AG09309 (cell line): ENCODE data around the gene PRPF8.

Experiments
- DNase-seq: peaks from one replicate; pipeline ENCODE4 v3.0.0-alpha.2; 2010; ENCODE audit warnings: low read depth
- H3K4me3 ChIP-seq: 2 replicates; pipeline ENCODE4 v1.5.1; 2011; ENCODE audit warnings: mild to moderate bottlenecking, low read depth, low read length, moderate library complexity; ENCODE audit not compliant: control insufficient read depth
- CTCF ChIP-seq: IDR thresholded peaks from 2 replicates; pipeline ENCODE4 v1.5.1; 2011; ENCODE audit warnings: mild to moderate bottlenecking, low read depth, low read length, inconsistent platforms; ENCODE audit not compliant: insufficient read depth, control insufficient read depth; ENCODE audit errors: missing control alignments

The PRPF8 gene

DNA sequence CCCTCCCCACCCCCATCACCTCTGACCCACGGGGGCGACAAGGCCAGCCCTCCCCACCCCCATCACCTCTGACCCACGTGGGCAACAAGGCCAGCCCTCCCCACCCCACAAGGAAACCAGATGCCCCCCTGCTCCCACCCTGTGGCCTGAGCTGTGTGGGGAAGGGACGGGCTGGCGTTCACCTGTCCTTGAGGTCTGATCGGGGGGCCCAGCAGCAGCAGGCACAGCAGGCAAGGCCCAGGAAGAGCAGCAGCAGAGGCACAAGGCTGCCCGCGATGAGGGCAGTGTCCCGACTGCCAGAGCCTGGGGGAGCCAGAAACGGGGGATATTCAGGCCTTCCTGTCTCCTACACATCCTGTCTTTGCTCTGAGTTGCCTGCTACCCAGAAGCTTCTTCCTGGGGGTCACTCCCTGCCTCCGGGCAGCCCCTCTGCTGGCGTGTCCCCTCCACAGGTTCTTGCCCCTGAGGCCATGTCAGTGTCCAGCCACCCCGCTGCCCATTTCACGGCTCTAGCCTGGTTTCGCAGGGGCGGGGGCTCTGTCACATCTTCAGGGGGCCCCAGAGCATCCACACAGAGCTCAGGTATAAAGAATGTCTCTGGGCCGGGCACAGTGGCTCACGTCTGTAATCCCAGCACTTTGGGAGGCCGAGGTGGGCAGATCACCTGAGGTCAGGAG is 45.9 kb downstream of the PRPF8 start:
- H3K4me3 ChIP-seq, result no peak overlapping the region
- no peak for TF ChIP-seq CTCF
- DNase-seq, result no peak

- no peak overlapping the region for H3K4me3 ChIP-seq
- TF ChIP-seq CTCF, result no peak
- DNase-seq, result no peak
These were observed 46.5 kb downstream of the PRPF8 start for GRCh38 chr17:1638171-1638590.

DNA sequence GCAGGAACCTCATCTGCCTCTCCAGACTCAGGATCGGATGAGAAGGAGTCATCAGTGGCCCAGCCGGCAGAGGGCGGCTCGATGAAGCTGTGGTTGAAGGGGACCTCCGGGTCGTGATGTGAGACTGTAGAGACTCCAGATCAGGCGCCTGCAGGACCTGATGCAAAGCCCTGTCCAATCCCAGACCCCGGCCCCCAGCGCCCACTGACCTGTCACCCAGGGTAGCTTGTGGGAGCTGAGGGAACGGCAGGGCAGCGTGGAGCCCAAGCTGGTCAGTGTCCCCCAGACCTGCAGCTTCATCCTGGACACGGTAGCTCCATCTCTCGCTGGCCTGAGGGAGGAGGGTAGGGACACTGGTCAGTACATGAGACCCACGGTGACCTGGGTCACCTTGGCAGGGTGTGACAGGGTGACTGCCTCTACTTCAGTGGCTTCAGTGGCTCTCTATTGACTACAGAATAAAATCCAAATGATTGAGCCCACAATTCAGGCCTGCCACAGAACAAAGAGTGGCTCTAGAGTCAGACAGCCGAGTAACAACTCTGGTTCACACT is 47.9 kb downstream of the PRPF8 start:
- no peak for TF ChIP-seq CTCF
- no peak for DNase-seq
- H3K4me3 ChIP-seq, result no peak overlapping the region

DNA sequence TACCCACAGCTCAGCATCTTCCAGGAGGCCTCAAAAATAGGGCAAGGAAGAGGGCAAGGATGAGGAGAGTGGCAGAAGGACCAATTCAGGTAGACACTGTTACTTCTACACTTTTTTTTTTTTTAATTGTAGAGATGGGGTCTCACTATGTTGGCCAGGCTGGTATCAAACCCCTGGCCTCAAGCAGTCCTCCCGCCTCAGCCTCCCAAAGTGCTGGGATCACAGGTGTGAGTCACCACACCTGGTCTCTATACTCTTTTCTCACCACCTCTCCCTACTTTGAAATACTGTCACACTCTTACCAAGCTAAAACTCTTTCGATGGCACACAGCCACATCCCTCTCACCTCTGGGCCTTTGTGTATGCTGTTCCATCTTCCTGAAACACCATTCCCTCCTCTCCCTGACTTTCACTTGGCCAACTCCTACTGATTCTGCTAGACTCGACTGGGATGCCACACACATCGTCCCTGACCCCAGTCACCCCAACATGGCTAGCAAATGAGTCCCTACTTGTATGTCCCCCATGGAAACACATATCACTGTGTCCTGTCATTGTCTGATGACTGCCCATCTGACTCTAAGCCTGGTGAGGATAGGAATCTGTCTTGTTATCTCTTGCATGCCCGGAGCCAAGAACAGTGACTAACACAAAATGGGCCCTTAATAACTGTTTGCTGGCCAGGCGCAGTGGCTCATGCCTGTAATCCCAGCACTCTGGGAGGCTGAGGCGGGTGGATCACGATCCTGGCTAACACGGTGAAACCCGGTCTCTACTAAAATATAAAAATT is 48.8 kb downstream of the PRPF8 start:
- no peak for TF ChIP-seq CTCF
- no peak overlapping the region for H3K4me3 ChIP-seq
- no peak for DNase-seq

GRCh38 chr17:1634841-1635650 is 49.6 kb downstream of the PRPF8 start:
- DNase-seq, result no peak
- no peak for TF ChIP-seq CTCF

GRCh38 chr17:1630662-1631061 is 54.0 kb downstream of the PRPF8 start:
- H3K4me3 ChIP-seq, result no peak overlapping the region
- DNase-seq, result no peak
- no peak for TF ChIP-seq CTCF

More at GRCh38 chr17:1634841-1635650, 49.6 kb downstream of the PRPF8 start:
- H3K4me3 ChIP-seq, result no peak overlapping the region
